MM.1S (cell line): ENCODE data around the gene A3GALT2.

ENCODE experiments used
- EZH2 ChIP-seq: fragments of 300-600 bp; sonication (generic); optimal IDR thresholded peaks from 2 replicates; pipeline ENCODE3; 2017; ENCODE audit warnings: low read depth, mild to moderate bottlenecking, antibody characterized with exemption, low read length, mixed read lengths
- EZH2phosphoT487 ChIP-seq: fragments of 300-600 bp; sonication (generic); IDR thresholded peaks from 2 replicates; pipeline ENCODE4 v1.6.1; 2018; ENCODE audit warnings: antibody characterized with exemption, low read length
- TF ChIP-seq, protein P1 (sequence below): fragments of 300-600 bp; sonication (generic); IDR thresholded peaks from 2 replicates; pipeline ENCODE4 v1.5.1; 2016; ENCODE audit warnings: antibody characterized with exemption, low read length, mixed read lengths

DNA sequence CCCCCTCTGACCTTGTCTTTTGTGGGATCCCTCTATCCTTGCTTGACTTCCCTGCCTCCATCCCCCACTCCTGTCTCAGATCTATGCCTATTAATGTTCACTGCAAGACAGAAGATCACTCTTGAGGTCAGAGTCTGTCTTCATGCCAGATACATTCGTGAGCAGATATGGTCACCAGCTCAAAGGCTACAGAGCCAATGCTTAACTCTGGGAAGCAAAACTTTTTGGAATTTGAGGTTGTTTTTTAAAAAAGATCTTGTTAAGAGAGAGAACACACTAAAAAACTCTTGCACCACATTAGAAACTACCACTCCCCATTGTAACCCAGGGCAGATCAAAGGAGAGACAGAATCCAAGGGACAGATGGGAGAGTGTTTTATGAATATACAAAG lies 17.1 kb upstream of the A3GALT2 start:
- TF ChIP-seq EZH2 (no peak), EZH2phosphoT487 (no peak)
- TF ChIP-seq, protein P1, sequence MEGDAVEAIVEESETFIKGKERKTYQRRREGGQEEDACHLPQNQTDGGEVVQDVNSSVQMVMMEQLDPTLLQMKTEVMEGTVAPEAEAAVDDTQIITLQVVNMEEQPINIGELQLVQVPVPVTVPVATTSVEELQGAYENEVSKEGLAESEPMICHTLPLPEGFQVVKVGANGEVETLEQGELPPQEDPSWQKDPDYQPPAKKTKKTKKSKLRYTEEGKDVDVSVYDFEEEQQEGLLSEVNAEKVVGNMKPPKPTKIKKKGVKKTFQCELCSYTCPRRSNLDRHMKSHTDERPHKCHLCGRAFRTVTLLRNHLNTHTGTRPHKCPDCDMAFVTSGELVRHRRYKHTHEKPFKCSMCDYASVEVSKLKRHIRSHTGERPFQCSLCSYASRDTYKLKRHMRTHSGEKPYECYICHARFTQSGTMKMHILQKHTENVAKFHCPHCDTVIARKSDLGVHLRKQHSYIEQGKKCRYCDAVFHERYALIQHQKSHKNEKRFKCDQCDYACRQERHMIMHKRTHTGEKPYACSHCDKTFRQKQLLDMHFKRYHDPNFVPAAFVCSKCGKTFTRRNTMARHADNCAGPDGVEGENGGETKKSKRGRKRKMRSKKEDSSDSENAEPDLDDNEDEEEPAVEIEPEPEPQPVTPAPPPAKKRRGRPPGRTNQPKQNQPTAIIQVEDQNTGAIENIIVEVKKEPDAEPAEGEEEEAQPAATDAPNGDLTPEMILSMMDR, result no peak
